Stimulated activated CD4-positive, alpha-beta T cell treated with anti-CD3 and anti-CD28 coated beads, Interleukin-2, amount 100 ng/mL, for 24 hours (primary cell): ENCODE results near the gene RTN4R.
"Not testable (repeated sequence)": the region's sequence is repeated elsewhere in the genome, so short reads cannot be mapped to it uniquely, and the experiment has no call there.

Experiments used
- DNase-seq, 2 donors: peaks; one replicate each; pipeline ENCODE4 v3.0.0-alpha.2; 2020

Gene RTN4R

DNA sequence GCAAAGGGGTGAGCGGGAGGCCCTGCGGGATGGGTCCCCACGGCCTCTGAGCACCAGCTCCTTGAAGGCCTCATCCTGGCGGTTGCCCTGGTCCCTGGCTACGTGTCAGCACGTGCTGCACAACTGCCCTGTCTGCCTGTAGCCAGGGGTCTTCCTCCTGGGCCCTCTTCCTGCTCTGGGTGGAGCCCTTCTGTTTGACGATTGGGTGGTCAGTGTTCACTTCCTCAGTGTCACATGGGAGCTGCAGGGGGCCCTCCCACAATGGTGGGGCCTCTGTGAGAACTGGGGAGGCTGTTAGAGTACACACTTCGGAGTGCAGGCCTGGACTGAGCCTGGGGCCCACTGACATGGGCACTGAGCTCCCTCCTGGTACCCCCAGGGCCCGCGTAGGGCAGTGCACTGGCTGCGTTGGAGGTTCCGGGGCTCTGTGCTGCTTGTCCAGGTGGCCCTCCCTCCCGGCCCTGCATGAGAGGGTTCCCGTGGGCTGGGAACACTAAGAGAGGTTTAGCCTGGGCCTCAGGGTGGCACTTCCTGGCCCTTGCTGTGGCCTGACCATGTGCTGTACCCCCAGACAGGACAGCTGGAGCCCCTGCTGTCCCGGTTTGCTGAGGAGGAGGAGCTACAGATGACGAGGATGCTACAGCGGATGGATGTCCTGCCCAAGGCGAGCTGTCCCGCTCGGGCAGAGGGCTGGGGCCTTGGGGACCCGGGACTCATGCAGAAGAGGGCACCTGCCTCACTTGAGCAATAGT, 38.0 kb upstream of the RTN4R start:
- no peak for DNase-seq

DNA sequence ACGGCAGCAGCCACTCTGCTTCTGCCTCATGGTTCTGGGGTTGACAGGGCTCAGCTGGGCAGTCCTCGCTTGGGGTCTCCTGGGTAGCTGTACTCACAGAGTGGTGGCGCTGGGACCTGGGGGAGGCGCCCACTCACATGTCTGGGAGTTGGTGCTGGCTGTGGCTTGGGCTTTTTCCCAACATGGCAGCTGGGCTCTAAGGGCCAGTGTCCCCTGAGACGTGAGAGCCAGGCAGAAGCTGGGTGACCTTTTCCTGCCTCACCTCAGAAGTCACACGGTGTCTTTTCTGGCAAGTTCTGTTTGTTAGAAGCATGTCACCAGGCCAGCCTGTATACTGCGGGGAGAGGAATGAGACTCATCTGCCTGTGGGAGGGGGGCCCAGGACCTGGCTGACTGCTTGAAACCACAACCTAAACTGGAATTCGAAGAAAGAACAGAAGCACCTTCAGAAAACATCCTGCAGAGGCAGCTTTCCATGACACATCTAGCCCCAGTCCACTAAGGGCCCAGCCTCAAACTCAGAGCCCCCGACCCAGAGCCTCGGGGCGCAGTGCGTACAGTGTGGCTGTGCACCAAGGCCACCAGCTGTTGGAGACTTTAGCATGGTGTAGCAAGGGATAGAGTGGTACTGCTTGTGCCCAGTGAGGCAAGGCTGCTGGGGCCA, 37.2 kb upstream of the RTN4R start:
- not testable (repeated sequence) for DNase-seq

DNA sequence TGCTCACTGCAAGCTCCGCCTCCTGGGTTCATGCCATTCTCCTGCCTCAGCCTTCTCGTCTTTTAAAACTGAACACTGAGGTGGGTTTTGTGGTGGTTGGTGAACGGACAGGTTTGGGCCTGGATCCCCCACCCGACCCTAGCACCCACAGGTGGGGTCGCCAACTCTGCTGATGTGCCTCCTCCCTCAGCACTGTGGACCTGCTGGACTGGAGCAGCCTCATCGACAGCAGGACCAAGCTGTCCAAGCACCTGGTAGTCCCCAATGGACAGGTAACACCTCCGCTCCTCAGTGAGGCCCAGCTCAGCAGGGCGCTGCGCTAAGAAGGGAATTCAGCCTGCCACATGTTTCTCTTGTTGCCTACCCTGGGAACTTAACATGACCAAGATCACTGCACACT, 36.5 kb upstream of the RTN4R start:
- DNase-seq, result no peak

DNA sequence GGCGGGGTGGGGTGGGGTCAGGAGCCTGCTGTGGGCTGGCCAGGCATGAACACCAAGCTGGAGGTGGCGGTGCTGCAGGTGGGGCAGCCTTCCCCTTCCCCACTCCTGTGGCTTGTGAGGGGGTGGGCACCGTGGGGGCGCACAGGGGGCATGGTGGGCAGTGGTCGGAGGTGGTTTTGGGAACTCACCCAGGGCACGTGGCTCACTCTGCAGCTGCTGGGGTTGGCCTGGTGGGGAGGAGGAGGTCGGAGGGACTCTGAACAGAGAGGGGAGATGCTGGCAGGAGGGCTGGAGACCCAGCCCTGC, 35.1 kb upstream of the RTN4R start:
- not testable (repeated sequence) for DNase-seq

DNA sequence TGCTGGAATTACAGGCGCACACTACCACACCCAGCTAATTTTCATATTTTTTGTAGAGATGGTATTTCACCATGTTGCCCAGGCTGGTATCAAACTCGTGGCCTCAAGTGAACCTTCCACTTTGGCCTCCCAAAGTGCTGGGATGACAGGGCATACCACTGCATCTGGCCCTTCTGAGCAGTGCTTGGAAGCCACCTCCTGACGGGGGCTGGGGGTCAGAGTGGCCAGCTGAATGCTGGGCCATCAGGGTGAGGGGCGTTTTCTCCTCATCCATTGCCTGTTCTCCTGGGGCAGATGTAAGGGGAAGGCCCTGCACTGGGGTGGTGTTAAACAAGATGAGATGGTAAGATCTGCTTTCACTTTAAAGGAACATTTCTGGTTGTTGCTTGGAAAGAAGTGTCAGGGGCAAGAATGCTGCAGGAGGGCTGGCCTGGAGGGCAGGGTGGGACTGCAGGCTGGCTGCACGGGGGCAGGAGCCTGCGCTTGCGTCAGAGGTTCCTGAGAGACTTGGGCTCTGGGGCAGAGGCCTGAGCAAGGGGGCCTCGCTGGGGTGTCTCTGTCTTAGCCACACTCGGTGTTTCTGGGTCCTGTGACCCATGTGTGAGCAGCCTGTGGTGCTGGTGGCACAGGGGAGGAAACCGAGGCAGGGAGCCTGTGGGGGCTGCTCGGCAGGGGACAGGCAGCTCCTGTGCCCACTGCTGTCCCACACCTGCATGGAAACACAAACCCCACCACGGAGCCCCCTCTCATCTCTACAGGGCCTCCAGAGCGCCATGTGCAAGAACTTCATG, 34.5 kb upstream of the RTN4R start:
- DNase-seq, result no peak

DNA sequence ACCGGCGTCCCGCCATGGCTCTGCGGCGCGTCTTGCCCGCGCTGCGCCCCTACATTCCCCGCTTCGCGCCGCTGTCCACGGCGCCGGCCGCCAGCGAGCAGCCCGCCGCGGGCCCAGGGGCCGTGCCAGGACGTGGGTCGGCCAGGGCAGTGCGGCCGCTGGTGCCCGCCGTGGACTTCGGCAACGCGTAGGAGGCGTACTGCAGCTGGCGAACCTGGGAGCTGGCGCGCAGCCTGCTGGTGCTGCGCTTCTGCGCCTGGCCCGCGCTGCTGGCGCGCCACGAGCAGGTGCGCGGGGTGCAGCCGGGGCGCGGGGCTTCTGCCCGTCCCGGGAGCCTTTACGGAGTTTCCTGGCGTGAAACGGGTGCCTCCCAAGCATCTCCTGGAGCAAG, 31.6 kb upstream of the RTN4R start:
- no peak for DNase-seq

DNA sequence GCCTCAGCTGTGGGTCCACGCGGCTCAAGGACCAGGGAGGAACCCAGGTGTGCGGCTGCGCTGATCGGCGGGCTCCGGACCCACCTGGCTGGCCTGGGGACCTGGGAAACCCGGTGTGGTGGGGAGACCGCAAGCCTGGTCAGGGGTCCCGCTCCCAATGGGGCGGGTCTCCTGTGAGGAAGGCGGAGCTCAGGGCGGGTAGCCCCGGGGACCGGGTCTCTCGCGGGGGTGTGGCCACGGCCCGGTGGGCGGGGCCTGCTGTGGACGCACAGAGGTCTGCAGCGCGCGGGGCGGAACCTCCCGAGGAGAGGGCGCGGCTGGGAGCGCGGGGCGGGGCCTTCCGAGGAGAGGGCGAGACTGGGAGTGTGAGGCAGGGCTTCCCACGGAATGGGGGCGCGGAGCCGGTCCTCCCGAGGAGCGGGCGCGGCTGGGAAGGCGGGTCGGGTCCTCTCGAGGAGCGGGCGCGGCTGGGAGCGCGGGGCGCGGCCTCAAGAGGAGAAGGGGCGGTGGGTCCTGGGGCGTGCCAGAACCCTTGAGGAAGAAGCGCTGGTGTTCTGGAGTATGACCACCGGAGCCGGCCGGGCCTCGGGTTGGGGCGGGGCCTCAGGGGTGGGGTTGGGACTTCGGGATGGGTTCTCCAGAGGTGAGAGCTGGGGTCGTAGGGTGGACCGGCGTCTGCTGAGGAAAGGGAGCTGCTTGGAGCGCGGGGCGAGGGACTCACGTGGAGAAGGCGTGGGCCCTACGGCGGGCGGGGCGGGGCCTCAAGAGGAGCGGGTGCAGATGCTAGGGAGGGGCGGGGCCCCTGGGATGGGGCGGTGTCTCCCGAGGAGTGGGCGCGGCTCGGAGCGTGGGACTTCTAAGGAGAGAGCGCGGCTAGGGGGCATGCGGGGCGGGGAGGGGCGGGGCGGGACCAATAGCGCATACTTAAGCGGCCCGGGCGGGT, 31.0 kb upstream of the RTN4R start:
- peak; percentile 94 for DNase-seq

DNA sequence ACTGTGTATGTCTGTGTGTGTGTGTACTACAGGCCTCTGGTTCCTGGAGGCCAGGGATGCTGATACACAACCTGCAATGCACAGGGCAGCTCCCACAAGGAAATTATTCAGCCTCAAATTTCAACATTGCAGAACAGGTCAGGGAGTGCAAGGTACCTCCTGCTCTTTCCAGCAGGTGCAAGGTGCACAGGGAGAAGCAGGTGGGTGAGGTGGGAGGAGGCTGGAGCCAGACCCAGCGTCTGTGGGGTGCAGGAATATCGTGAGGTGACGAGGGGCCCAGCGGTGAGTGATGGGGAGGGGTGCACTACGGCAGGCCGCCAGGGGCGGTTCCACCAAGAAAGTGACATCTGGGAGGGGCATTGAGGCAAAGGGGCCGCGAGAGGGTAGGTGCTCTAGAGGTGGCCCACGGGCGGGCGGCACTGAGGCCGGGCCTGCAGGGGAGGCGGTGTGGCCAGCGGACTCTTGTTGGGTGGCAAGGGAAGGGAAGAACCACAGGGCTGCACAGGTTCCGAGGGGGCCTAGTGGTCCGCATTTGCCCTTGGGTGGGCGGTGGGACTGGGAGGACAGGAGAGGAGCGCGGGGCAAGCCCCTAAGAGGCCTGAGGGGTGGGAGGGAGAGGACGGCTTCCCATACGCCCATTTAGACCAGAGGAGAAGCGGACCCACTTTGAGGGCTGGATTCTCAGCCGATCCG, 30.1 kb upstream of the RTN4R start:
- DNase-seq, result no peak

DNA sequence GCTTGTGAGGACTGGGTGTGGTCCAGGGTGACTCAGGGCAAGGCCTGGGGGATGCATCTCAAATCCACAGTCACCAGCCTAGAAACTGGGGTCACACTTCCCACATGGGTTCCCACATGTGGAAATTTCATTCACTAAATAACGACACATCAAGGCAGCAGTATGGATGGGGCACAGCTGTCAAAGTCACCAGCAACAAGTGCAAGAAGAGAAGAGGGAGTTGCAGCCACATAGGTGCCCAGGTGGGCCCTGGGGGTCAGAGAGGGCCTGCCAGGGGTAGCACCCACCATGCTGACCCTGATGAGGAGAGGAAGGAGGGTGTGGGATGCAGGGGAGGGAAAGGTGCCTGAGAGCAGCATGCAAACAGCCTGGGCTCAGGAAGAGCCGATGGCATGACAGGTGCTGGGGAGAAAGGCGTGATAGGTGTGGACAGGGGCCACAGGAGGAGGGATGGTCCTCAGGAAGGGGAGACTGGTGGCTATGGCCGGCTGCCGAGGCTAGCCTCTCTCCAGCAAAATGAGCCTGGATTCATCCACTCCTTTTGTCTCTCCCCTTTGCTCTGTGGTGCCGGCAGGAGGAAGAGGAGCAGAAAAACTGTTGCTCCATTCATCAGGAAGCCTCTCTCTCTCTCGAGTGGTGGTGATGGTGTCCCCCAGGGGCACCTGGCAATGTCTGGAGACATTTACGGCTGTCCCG, 29.4 kb upstream of the RTN4R start:
- no peak for DNase-seq

DNA sequence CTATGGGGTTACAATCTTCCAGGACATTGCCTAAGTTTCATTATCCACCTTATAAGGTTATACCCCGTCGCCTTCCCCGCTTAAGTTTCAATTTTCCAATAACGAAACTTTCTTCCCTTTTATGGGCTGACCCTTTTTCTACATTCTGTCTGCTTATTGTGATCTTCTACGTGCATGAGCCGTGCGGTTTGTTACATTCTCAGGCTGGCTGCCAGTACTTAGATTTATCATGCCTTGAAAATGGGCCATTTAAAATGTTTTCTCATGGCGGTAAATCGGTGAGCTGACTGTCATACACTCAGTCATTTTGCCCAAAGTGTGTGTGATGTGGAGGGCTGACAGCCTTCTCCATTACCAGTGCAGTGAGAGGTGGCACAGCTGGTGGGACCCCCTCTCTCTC, 28.5 kb upstream of the RTN4R start:
- no peak for DNase-seq

DNA sequence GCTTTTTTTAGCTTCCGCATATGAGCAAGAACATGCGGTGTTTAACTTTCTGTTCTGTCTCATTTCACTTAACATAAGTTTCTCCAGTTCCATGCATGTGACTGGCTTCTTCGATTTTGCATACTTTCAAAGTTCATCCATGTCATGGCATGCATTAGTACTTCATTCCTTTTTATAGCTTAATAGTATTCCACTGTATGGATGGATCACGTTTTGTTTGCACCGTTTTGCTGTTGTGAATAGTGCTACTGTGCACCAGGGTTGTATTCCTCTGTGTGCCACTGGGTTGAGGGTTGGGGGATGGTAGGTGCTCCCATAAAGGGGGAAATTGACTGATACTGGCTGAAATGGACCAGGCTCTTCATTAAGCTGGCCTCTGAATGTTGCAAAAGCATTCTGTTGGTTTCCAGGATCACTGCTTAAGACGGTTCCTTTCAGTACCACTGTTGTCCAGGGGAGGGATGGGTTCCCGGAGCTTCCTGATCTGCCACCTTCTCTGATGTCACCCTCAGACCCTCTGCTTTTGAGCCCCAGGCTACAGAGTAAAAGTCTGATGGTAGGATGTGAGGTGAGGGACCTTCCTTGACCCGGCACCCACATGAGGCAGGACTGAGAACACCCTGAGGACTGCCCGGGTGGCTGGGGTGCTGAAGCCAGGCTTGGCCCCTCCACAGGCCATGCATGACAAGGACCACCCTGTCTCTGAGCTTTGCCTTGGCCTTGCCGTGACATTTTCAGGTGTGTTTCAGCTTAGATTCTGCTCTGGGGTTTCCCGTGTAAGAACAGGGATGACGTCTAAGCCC, 27.3 kb upstream of the RTN4R start:
- DNase-seq, result no peak

DNA sequence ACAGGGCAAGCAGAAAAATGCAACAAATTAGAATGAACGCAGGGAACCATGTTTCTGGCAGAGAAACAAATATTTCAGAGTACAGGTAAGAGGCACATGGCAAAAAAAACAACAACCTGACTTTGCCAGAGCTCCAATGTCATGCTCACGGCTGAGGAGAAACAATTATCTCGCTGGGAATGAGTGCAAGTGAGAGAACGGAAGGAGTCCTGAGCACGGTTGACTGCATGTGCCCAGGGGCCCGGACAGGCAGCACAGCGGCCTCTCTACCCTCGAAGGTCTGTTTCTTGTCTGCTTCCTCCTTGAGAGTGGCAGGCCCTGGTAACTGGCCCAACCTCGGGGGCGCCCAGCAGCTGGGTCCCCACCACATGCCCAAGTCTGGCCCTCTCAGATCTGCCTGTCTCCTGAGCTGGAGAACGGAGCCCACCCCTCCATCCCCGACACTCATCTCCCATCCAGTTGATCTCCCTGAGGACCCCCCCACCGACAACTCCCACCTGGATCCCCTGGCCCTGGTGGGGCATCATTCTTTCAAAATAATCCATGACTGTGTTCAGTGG, 24.6 kb upstream of the RTN4R start:
- no peak for DNase-seq

DNA sequence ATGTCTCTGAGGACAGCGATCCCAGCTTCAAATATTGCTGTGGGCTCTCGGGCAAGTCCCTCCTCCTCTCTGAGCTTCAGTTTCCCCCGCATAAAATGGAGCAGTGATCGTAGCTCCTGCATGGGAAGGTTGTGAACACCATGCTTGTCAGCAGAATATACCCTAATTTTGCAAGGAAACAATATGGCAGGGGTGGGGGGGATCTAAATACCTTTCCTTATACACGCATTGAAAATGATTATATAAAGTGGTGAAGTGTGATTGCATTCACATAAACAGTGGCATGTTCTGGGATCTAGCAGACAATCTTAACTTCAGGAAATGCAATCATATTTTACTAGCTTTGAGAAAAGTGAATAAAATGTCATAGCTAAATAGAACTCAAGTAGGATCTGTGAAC, 24.0 kb upstream of the RTN4R start:
- no peak for DNase-seq

DNA sequence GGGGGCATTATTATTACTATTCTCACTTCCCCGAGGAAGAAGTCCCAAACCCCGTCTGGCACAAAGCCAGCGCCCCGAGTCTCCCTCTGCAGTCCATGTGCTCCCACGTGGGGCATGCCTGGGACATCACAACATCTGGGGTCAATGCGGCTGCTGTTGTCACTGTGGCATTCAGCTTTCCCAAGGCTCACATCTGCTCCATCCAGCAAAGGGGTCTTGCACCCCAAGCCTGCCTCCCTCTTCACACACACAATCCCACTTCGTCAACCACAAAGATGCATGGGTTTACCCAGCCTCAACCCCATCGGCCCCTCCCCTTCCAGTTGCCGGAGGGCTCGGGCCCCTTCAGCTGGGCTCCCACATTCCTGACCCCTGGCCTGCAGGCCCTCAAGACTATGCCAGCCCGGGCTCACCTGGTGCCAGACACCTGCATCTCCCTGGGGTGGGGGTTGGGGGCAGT, 23.5 kb upstream of the RTN4R start:
- DNase-seq, result no peak

DNA sequence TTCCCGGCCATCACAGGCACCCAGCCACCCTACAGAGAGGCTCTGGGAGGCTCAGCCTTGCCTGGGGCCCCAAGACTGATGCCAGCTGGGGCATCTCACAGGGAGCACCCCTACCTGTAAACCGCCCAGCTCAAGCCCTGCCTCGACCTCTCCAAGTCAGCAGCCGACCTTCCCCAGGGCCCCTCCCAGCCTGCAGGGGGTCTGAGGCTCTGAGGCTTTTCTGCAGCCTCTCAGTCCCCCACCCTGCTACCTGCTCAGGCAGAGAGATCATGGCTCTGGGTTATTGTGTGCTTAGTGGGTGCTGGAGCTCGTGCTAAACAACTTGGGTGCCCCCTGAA, 23.1 kb upstream of the RTN4R start:
- no peak for DNase-seq

DNA sequence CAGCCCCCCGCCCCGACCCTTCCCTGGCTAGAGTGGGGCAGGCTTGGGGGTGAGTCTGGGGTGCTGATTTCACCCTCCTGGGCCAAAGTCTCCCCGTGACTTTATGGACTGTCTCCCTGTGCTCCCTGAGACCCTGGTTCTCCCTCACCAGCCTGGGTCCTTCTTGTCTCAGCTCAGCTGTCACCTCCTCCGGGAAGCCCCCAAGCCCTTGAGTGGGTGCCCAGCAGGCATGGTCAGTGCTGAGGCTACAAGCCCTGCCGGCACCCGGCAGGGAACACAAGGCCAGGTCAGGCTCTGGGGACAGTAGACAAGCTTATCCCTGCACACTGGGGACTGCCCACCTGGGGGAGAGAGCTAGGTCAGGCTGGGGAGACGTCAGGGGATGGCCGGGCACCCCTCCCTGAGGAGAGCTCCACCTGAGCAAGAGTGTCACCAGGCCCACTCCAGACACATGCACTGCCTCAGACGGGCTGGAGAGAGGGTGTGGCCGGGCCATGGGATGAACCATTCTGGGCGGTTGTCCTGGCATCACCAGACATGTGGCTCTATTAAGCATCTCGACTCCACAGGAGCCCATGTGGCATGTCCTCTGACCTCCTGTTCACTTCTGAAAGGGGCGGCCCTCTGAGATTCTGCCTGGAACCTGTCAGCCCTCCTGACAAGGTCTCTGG, 22.6 kb upstream of the RTN4R start:
- no peak for DNase-seq

DNA sequence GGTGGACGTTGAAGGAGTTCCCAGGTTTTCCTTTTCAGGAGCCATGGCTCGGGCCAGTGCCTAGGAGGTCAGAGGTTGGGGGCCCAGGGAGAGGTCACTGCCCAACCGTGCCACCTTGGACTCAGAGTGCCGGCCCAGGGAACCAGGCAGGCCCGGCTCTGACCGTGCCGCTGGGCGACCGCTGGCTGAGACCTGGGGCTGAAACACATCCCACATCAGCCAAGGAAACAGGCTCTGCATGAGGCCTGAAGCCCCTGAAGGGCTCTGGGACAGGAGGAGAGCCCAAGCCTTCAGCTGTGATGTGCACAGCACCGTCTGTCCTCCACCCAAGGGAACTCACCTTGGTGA, 21.9 kb upstream of the RTN4R start:
- no peak for DNase-seq

DNA sequence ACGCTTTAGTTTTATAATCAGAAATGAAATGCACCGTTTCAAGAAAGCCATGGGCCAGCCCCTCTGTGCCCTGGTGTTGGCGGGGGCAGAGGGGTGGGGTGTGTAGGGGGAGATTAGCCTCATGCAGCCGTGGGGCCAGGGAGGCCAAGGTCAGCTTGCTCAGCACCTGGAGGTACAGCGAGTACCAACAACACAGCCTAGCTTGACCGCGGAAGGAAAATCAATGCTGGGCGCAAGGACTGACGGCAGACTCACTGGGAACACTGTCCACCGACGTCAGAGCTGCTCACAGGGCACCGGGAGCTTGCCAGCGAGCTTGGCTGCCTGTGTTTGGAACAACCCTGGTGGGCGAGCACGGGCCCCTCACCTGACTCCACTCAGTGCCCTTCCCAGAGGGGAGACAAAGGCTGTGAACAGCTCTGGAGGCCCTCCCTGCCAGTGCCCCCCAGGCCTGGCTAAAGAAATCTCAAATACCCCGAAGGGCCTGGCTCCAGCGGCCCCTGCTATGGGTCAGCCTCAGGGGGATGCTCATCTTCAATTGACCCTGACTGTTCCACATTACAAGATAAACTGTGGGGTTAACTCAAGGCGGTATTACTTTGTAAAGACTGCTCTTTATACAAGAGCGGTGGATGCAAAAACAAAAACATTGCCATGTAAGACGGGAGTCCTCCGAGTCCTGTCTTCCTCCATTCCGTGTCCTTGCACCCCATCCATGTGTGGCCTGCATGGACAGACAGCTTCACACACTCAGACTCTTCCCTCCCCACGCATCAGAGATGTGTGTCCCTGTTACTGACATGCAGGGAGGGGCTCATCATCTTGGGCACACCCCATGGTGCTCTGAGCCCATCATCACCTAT, 21.3 kb upstream of the RTN4R start:
- DNase-seq, result not testable (repeated sequence)
